ENCODE data around the gene HIF3A.
"Not testable (repeated sequence)": the region's sequence is repeated elsewhere in the genome, so short reads cannot be mapped to it uniquely, and the experiment has no call there.

The HIF3A gene

GRCh38 chr19:46296722-46297461 is at the start of gene HIF3A:
Gene HIF3A (plus strand): TSS chr19:46297042. CDS start chr19:46297077, 35 bp downstream.
- DNase-seq: peak; percentile 19

GRCh38 chr19:46250076-46250735 is 46.6 kb upstream of the HIF3A start:
- no peak for DNase-seq

- DNase-seq: no peak
Observed at GRCh38 chr19:46251416-46251815, 45.4 kb upstream of the HIF3A start.

GRCh38 chr19:46254776-46255175 is 42.1 kb upstream of the HIF3A start:
- no peak for DNase-seq

- DNase-seq: no peak
Observed at GRCh38 chr19:46256855-46257254, 40.0 kb upstream of the HIF3A start.

GRCh38 chr19:46261501-46261900 is 35.3 kb upstream of the HIF3A start:
- not testable (repeated sequence) for DNase-seq

GRCh38 chr19:46262684-46263296 is 34.1 kb upstream of the HIF3A start:
- DNase-seq: not testable (repeated sequence)

- DNase-seq: not testable (repeated sequence)
Observed at GRCh38 chr19:46264801-46265200, 32.0 kb upstream of the HIF3A start.

- DNase-seq: peak; percentile 76
Observed at GRCh38 chr19:46265217-46265828, 31.5 kb upstream of the HIF3A start.

- DNase-seq: no peak
Observed at GRCh38 chr19:46269101-46269500, 27.7 kb upstream of the HIF3A start.

GRCh38 chr19:46270521-46271256 is 26.2 kb upstream of the HIF3A start:
- no peak for DNase-seq

- DNase-seq: no peak
Observed at GRCh38 chr19:46271481-46272197, 25.2 kb upstream of the HIF3A start.

- DNase-seq: not testable (repeated sequence)
Observed at GRCh38 chr19:46273931-46274330, 22.9 kb upstream of the HIF3A start.

- DNase-seq: no peak
Observed at GRCh38 chr19:46279177-46279576, 17.7 kb upstream of the HIF3A start.

- no peak for DNase-seq
Observed at GRCh38 chr19:46283771-46284170, 13.1 kb upstream of the HIF3A start.

GRCh38 chr19:46284635-46285034 is 12.2 kb upstream of the HIF3A start:
- DNase-seq: no peak

GRCh38 chr19:46287585-46287984 is 9.3 kb upstream of the HIF3A start:
- DNase-seq: no peak

GRCh38 chr19:46288896-46289588 is 7.8 kb upstream of the HIF3A start:
- DNase-seq: no peak

- no peak for DNase-seq
Observed at GRCh38 chr19:46289724-46290619, 6.9 kb upstream of the HIF3A start.

GRCh38 chr19:46291829-46292228 is 5.0 kb upstream of the HIF3A start:
- DNase-seq: no peak
